Activated naive CD8-positive, alpha-beta T cell (primary cell): ENCODE data around the gene C2CD4A.
A peak's percentile ranks its signal among the peaks of the same experiment; 100 is the strongest.

Experiments used
- H3K27ac Mint-ChIP-seq: one replicate; pipeline ENCODE4 v1.8.0; 2021; ENCODE audit warnings: mixed read lengths
- H3K27me3 Mint-ChIP-seq: one replicate; pipeline ENCODE4 v1.8.0; 2021; ENCODE audit warnings: mixed read lengths
- H3K36me3 Mint-ChIP-seq: one replicate; pipeline ENCODE4 v1.8.0; 2021; ENCODE audit warnings: mixed read lengths
- H3K4me1 Mint-ChIP-seq: one replicate; pipeline ENCODE4 v1.8.0; 2021; ENCODE audit warnings: low read depth, mixed read lengths
- H3K4me3 Mint-ChIP-seq: one replicate; pipeline ENCODE4 v1.8.0; 2021; ENCODE audit warnings: mild to moderate bottlenecking, mixed read lengths
- H3K9me3 Mint-ChIP-seq: one replicate; pipeline ENCODE4 v1.8.0; 2021; ENCODE audit warnings: low read depth, mixed read lengths

The C2CD4A gene

DNA sequence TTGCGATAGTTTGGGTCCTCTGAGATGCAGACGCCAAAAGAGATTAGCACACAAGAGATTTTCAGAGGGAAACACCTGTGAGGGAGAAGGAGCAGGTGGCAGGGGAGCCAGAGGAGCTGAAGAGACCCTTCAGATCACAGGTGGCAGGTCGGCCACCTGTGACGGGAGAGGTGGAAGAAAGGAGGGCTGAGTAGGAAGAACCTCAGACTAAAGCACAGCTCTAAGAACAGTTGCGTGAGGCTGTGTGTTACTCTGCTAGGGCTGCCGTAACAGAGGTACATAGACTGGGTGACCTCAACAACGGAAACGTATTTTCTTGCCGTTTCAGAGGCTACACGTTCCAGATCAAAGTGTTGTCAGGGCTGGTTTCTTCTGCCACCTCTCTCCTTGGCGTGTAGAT is 38.5 kb downstream of the C2CD4A start:
- no peak overlapping the region for H3K4me3 Mint-ChIP-seq
- H3K36me3 Mint-ChIP-seq: no peaks in the 10 kb centered on the region
- H3K4me1 Mint-ChIP-seq: peaks cover 4% of the 10 kb centered on the region
- H3K9me3 Mint-ChIP-seq: no peaks in the 10 kb centered on the region
- H3K27ac Mint-ChIP-seq: no peak overlapping the region
- H3K27me3 Mint-ChIP-seq: peaks cover 4% of the 10 kb centered on the region

DNA sequence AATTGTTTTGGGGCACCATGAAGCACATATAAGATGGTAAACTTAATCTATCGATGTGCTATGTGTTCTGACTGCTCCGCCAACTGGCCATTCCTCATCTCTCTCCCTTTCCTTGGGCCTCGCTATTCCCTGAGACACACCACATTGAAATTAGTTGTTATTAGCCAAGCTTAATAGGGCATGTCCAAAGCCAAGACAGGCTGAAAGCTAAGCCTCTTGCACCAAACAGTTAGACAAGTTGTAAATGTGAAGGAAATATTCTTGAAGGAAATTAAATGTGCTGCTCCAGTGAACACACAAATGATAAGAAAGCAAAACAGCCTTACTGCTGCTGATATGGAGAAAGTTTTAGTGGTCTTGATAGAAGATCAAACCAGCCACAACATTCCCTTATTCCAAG is 39.3 kb downstream of the C2CD4A start:
- Mint-ChIP-seq H3K27ac (no peak overlapping the region), H3K4me3 (no peak overlapping the region), H3K36me3 (no peaks in the 10 kb centered on the region), H3K9me3 (no peaks in the 10 kb centered on the region), H3K27me3 (peaks cover 2% of the 10 kb centered on the region), H3K4me1 (peaks cover 12% of the 10 kb centered on the region)

DNA sequence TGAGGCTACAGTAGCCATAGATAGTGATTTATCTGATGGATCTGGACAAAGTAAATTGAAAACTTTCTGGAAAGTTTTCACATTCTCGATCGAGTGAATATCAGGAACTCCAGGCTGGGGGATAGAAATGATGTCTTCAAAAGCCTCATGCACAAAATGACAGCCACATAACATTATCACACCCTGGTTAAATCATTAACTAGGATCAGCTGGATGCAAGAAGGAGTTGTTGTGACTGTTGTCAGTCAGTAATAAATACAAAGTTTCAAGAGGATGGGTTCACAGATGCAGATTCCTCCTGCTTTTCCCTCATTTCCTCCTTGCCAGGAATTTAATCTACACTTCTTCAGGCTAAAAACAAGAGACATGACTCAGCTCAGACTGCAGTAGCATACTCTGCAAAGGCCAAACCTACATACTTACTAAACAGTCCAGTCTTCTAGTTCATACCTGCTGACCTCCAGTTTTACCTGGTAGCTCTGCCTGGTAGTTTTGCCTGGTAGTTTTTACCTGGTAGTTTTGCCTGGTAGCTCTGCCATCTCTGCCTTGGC is 40.9 kb downstream of the C2CD4A start:
- Mint-ChIP-seq H3K27ac (peak overlapping the region; percentile 10), H3K27me3 (peaks cover 2% of the 10 kb centered on the region), H3K9me3 (no peaks in the 10 kb centered on the region), H3K4me1 (peaks cover 13% of the 10 kb centered on the region), H3K36me3 (no peaks in the 10 kb centered on the region), H3K4me3 (no peak overlapping the region)

DNA sequence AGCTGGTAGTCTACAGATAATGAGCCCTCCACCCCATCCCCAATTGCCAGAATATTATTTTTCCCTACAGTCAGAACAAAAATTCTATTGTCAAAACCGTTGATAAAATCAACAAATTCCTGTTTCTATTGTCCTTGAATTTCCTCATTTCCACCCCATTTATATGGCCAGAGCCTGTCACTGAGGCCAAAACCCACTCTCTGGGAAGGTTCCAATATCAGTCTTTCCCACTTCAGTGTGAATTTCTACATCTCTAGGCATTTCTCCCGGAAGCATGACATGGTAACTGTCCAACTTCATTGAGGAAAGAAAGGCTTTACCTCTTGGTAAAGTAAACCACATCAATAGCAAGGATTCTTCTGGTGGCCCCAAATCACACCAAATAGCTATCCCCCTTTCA is 41.6 kb downstream of the C2CD4A start:
- H3K36me3 Mint-ChIP-seq: no peaks in the 10 kb centered on the region
- H3K9me3 Mint-ChIP-seq: no peaks in the 10 kb centered on the region
- H3K27me3 Mint-ChIP-seq: peaks cover 2% of the 10 kb centered on the region
- peaks cover 13% of the 10 kb centered on the region for H3K4me1 Mint-ChIP-seq
- no peak overlapping the region for H3K27ac Mint-ChIP-seq
- no peak overlapping the region for H3K4me3 Mint-ChIP-seq

DNA sequence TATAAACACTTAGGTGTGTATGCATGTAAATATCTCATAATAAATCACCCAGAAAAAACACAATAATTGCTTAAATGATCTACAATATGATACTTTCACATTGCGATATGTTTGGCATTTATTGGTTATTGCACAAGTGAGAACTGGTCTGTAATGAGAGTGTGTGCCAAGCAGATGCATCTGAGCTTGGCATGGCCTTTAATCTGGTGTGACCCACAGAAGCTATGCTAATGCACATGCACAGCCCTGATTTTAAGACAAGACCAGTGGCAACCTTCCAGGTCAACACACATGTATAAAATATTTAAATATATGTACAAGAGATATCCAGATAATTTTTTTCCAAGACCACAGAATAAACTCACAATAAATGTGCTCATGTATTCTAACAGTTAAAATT is 42.7 kb downstream of the C2CD4A start:
- Mint-ChIP-seq H3K9me3 (no peaks in the 10 kb centered on the region), H3K4me1 (peaks cover 13% of the 10 kb centered on the region), H3K4me3 (no peak overlapping the region), H3K27ac (no peak overlapping the region), H3K36me3 (no peaks in the 10 kb centered on the region), H3K27me3 (peaks cover 2% of the 10 kb centered on the region)

DNA sequence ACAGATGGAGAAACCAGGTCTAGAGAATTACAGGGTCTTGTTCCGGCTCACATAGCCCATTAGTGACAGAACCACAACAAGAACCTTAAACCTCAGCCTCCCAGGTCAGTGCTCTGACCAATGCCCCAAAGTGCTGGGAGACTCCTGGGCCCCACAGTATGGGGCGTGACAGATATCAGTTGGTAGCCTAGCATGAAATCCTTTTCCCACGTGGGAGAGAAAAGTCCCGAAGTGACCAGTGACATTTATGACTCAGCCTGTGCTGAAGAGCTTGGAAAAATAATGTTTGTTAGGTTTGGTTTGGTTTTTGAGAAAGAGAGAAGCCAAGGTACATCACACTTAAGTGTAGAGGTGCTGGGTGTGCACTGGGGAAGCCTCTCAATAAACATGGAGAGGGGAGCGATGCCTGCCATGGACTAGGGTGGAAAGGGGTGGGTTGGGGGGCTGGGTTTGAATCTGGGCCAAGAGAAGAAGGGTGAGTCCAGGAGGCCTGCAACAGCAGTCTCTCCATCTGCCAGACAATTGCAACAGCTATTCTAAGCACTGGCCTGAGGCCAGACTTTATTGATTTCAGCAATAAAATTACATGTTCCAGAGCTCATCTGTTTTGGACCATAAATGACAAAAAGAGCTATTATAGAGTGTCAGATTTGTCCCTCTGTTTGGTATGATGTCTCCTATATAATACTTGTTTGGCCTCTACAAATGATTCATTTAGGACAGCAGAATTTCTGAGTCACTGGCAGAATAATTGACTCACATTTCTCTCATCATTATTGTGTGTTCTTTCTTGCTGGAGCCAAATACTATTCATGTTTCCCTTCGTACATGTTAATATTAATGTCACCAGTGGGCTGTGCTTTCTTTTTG is 43.4 kb downstream of the C2CD4A start:
- H3K4me1 Mint-ChIP-seq: peaks cover 13% of the 10 kb centered on the region
- peak overlapping the region; percentile 73 for H3K27ac Mint-ChIP-seq
- no peaks in the 10 kb centered on the region for H3K36me3 Mint-ChIP-seq
- peak overlapping the region; percentile 8 for H3K4me3 Mint-ChIP-seq
- H3K27me3 Mint-ChIP-seq: peaks cover 2% of the 10 kb centered on the region
- no peaks in the 10 kb centered on the region for H3K9me3 Mint-ChIP-seq

DNA sequence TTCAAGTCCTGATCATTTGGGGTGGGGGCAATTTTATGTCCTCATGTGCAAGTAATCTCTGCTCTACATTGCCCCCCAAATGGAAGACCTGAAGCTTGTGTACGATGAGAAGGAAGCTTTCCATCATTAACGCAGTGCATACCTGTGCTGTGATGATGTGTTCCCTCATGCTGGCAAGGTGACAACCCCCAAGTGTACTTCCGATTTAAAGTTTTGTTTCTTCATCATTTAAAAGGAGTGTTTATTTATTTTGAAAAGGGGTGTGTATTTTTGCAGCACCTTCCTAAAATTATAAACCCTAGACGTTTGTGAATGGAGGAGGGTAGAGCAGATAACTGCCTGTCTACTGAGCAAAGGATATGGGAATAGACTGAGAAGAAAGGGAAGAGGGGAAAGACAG is 45.3 kb downstream of the C2CD4A start:
- Mint-ChIP-seq H3K36me3 (no peaks in the 10 kb centered on the region), H3K27me3 (no peaks in the 10 kb centered on the region), H3K27ac (no peak overlapping the region), H3K4me1 (peaks cover 13% of the 10 kb centered on the region), H3K9me3 (no peaks in the 10 kb centered on the region), H3K4me3 (no peak overlapping the region)

DNA sequence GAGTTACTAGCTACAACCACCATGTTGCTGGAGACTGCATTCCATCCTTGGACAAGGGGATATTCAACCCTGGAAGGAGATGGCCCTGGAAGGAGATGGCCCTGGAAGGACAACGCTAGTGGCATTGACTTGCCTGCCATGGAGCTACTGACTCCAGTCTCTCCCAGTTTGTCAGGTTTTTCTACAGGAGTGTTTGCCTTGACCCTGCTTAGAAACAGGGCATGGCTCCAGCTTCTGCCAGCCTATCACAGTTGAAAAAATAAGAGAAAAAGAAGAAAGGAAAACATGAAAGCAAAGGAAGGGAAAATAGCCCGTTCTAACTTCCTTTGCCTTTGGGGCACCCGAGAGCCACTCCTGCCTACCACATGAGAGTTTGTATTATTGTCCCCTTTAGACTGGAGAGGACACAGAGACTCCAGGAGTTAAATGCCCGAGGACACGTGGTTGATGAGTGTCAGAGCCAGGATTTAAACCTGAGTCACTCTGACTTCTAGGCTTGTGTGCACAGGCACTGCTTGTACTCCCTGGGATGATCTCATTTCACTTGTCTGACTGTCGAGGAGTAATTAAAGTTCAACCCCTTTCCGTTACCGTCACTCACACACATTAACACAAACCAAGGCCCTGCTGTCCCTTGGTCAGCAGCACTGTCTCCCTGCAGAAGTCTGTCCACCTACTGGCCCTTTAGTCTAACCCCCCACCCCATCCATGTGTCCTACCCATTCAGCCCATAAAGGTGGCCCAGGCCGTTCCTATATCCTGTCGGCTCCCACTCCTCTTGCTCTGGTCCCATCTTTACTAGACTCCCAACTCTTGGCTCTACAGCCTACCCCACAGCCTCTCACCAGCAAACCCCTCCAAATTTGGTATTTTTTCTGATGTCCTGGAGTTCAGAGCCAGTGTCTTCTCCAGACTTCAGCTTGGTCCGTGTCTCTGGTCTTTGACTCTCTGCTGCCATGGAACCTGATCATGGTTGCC is 46.1 kb downstream of the C2CD4A start:
- H3K9me3 Mint-ChIP-seq: no peaks in the 10 kb centered on the region
- H3K27ac Mint-ChIP-seq: no peak overlapping the region
- H3K36me3 Mint-ChIP-seq: no peaks in the 10 kb centered on the region
- peaks cover 13% of the 10 kb centered on the region for H3K4me1 Mint-ChIP-seq
- H3K27me3 Mint-ChIP-seq: peaks cover 1% of the 10 kb centered on the region
- no peak overlapping the region for H3K4me3 Mint-ChIP-seq

DNA sequence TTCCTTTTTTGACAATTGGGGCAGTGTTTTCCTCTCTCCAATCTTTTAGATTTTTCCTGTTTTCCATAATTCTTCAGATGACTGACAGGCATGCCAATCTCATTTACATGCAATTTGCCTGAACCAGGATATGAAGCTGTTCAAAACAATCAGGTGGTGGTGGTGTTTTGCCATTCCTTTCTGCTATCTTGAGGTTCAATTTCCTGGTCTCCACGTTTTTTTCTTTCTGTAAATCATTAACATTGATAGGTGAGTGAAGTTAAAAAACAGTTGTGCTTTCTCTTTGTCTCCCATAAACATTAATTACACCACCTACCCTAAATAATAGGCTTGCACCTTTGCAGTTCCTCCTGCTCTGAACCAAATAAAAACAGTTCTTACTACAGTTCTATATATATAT is 49.1 kb downstream of the C2CD4A start:
- no peaks in the 10 kb centered on the region for H3K9me3 Mint-ChIP-seq
- H3K36me3 Mint-ChIP-seq: no peaks in the 10 kb centered on the region
- H3K4me1 Mint-ChIP-seq: peaks cover 19% of the 10 kb centered on the region
- H3K4me3 Mint-ChIP-seq: no peak overlapping the region
- H3K27ac Mint-ChIP-seq: no peak overlapping the region
- peaks cover 4% of the 10 kb centered on the region for H3K27me3 Mint-ChIP-seq

DNA sequence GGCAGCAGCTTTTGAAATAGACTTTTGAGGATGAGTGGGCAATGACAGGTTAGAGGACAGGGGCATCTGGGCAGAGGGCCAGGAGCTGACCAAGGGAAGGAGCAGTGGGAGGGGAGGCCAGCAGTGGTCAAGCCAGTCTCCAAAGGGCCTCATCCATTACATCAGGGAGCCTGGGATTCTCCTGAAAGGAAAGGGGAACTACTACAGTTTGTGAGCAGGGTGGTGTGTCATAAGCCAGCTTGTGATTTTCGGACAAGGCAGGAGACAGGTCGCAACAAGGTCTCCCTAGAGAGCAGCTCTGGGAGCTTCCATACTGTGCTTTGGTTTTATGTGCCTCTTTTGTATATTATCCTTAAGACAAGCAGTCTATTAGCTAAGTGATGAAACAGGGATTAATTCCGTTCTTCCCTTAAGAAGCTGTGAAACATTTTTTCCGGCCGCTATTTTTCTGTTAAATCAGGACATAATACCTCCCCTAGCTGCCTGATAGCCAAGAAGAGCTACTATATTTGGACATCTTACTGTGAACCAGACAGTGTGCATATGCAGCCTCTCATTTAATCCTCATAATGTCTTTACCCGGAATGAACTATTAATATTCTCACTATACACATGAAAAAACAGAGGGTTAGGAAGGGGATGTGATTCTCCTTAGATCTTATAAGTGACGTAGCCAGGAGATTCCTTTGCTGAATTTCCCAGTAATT is 51.9 kb downstream of the C2CD4A start:
- H3K27me3 Mint-ChIP-seq: peaks cover 4% of the 10 kb centered on the region
- peak overlapping the region; percentile 5 for H3K27ac Mint-ChIP-seq
- H3K4me3 Mint-ChIP-seq: peak overlapping the region; percentile 2
- peaks cover 21% of the 10 kb centered on the region for H3K4me1 Mint-ChIP-seq
- H3K9me3 Mint-ChIP-seq: no peaks in the 10 kb centered on the region
- peaks cover 2% of the 10 kb centered on the region for H3K36me3 Mint-ChIP-seq

DNA sequence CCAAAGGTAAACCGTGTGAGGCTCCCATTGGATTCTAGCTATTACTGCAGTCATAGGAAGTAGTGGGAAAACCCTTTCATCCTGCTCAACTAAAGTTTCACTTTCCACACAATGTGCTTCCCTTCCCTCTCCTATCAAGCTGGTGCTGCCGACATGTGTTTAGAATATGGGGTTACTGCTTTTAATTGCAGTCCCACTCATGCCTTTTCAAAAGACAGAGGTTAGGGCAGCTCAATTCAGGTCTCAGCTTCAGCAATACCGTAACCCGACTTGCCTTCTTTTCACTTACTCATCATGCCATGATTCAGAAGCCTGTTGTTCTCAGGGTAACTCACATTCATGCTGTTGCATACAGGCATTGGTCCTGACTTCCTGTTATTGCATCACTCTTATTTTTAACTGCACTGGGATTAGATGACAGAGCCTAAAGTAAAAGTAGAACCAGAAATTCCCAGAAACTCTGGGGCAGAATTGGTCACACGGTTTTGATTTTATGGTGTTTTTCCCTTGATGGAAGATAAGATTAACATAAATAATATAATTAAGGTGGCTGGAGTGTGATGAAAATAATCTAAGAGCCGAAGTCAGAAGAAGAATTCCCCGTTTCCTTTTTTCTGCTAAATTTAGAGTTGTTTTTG is 52.6 kb downstream of the C2CD4A start:
- peaks cover 2% of the 10 kb centered on the region for H3K36me3 Mint-ChIP-seq
- peak overlapping the region; percentile 6 for H3K27ac Mint-ChIP-seq
- H3K9me3 Mint-ChIP-seq: no peaks in the 10 kb centered on the region
- peaks cover 28% of the 10 kb centered on the region for H3K4me1 Mint-ChIP-seq
- peak overlapping the region; percentile 2 for H3K4me3 Mint-ChIP-seq
- H3K27me3 Mint-ChIP-seq: peaks cover 4% of the 10 kb centered on the region

DNA sequence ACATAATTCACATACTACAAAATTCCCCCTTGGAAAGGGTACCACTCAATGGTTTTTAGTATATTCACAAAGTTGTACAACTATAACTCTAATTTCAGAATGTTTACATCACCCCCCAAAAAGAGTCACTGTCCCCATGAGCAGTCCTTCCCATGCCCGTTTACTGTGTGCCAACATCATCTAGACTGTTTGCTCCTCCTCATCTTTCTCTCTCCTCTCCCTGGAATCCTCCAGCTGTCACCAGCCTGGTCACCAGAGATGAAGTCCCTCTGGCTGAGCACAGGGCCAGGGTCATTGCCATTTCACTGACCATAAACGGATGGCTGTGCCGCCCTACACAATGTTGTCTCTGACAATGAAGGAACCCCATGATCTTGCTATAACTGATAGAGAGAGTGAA is 53.1 kb downstream of the C2CD4A start:
- Mint-ChIP-seq H3K4me1 (peaks cover 33% of the 10 kb centered on the region), H3K27me3 (peaks cover 4% of the 10 kb centered on the region), H3K9me3 (no peaks in the 10 kb centered on the region), H3K36me3 (peaks cover 2% of the 10 kb centered on the region), H3K27ac (no peak overlapping the region), H3K4me3 (no peak overlapping the region)
